GM18517 (cell line): Measurements from ENCODE around the gene EXOC2.
"Not testable (repeated sequence)": the region's sequence is repeated elsewhere in the genome, so short reads cannot be mapped to it uniquely, and the experiment has no call there.

ENCODE experiments used
- ATAC-seq: cut with Tn5 transposase; IDR thresholded peaks from one replicate; pipeline ENCODE4 v1.9.1; 2021; ENCODE audit warnings: mild to moderate bottlenecking, moderate library complexity; ENCODE audit not compliant: unreplicated experiment

Gene EXOC2

DNA sequence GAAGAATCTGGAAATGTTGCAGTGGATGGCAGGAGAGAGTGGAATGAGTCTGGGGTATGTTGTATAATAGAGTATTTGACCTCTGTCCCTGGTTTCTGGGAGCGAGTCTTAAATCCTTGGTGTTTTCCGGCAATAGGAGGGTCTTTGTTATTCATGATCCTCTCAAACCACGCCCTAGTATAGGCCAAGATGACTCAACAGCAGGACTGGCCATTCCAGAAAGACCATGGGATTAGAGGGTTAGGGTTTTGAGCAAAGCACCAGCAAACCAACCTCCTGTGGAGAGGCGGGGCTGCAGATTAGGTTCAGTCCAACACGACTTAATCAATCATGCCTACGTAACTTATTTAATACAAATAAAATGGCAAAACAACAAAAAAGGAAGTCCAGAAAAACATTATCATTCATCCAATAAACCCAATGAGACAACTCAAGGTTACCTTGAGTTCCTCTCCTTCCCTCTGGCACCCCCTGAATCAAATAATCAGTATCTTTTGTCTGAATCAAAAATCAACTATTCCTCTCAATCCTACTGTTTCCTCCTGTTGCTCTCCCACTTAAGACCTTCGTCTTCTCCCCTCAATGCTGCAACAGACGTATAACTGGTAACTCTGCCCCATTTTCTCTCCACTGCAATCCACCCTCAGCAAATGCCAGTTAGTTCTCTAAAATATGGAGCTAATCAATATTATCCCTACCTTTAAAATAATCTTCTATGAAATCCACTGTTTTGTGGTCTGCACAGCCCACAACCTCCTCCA lies 51.5 kb downstream of the EXOC2 start:
- ATAC-seq: no peak

DNA sequence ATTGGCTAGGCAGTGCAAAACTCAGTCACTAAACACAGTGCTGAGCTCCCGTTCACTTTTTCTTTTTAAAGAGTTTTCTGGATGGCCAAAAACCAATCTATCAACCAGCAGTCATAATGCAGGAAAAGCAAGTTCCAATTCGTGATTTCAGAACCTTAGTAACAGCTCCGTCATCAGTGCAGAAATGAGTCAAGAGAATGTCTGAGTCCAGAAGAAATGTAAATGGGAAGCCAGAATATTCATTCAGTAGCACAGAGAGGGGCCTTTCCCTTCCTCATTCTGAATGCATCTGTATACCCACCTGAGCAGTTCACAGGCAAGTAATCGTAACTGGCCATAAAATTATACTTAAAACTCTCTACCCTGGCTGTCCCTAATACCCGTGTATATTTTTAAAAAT lies 56.5 kb downstream of the EXOC2 start:
- no peak for ATAC-seq

DNA sequence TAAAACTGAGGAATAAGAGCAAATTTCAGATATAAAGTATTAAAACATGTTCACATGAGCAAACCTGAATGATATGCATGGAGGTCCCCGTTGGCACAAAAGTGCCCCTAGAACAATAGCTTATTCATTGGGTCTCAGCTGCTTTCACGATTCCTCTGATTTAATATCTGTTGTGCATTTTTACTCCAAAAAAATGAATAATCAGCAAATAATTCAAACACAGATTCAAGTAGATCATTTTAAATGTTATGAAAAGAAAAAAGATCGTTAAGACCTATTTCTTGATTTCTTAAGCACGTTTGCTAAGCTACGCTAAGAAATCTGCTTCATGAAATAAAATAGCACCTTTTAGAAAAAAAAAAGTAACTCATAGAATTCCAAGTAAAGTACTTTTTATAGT lies 57.7 kb downstream of the EXOC2 start:
- ATAC-seq: no peak

DNA sequence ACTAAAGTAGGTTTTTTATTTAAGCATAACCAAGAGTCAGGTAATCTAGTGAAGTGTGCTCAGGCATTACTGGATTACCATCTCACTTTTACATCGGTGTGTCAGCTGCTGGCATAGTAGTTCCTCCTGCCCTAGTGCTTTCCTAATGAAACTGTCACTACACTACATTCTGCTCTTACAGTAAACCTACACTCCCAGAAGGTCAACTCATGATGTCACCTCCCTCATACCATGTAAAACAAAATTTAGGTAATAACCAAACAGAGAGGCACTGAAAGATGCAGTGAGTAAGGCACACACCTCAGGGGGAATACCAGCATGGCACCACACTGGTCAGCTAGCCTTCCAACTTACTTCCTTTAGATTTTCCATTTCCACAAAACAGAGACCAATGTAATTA lies 59.3 kb downstream of the EXOC2 start:
- no peak for ATAC-seq

DNA sequence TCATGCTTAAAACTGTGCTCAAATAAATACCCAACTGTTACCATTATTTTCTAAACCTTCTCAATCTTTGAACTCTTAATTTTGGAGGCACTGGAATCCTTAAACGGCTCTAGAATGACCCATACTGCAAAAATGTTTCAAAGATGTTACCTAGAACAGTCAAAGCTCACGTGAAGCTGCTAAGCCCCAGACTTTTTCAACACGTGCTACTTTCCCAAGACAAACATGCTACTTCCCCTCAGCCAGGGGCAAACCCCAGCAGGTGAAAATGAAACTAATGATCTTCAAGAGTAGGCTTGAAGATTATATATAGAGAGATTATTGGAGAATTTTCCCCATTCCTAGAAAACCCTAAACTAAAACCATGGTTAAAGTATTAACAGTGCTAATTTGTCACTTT lies 64.2 kb downstream of the EXOC2 start:
- no peak for ATAC-seq

DNA sequence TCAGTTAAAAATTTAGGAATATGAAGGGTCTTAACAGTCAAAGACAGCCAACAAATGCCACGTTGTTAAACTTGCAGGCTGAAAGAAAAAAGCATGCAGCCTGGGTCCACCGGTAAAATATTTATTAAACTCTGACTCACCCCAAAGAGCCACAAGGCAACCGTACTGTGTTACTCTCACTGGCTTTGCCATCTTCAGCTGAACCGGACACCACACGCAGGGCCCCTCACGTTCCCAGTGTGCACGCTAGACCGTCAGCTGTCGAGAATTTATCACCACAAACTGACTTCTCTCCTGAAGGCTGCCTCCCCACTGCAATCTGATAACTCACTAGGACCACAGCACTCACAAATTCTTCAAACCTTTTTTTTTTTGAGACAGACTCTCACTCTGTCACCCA lies 66.7 kb downstream of the EXOC2 start:
- no peak for ATAC-seq

DNA sequence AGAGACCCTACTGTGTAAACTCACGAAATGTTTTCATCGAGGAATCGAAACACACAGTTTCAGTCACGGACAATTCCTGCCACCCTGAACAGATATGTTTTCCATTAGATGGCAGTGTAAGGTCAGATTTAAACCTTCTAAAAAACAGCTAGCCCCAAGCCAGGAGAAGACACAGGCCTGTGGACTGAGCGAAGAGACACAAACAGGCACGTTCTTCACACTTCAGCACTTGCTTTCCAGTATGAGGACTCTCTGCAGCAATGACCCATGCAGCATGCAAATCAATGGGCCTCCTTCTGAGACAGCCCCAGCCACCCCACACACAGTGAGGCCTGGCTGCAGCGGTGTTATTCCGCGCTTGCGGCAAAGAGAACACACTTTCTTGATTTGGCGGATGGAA lies 68.0 kb downstream of the EXOC2 start:
- no peak for ATAC-seq

DNA sequence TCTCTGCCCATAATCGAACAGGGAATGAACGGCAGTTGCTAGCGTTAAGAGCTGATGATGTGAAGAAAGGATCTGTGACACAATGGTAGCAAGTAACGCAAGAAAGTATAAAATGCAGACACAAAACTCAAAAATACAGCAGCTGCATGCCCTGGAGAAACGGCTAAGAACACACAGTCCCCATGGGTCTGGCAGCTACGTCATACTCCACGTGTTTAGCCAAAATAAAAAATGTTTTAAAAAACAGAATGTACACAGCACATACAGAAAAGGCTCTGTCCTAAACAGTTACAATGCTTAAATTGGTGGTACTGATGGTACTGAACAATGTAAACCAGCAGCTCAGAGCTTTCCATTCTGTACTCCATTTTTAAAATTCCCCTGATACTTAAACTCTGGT lies 70.5 kb downstream of the EXOC2 start:
- no peak for ATAC-seq

DNA sequence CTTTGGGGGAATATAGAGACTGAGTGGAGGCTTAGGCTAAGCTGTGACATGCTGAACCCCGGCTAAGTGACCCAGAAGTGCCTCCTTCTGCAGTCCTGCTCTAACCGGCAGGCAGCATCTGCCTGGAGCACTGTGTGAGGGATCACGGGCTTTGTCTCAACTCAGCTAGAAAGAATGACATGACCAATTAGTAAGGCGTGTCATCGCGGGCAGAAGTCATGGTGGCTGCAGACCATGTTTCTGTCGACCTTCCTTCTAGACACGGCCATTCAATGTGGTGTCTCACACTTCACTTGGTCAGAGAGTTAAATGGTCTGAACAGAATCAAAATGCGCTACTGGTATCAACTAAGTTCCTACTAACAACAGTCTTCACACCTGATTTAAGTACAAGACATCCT lies 71.0 kb downstream of the EXOC2 start:
- no peak for ATAC-seq

DNA sequence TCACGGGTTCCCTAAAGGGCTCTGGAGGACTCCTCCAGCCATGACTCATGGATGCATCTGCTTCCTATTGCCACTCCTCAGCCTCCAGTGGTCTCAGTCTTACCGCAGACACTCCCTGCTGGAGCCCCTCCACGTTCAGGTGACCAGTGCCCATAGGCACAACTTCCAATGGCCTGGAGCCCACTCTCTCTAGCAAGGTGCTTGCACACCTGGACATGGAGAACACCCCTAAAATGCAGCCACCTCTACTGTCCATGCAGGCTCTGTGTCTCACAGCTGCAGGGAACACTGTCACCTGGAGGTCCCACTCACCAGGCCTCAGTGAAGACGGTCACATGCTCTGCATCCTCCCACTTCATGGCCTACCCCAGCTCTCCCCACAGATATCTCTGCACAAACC lies 72.0 kb downstream of the EXOC2 start:
- no peak for ATAC-seq

DNA sequence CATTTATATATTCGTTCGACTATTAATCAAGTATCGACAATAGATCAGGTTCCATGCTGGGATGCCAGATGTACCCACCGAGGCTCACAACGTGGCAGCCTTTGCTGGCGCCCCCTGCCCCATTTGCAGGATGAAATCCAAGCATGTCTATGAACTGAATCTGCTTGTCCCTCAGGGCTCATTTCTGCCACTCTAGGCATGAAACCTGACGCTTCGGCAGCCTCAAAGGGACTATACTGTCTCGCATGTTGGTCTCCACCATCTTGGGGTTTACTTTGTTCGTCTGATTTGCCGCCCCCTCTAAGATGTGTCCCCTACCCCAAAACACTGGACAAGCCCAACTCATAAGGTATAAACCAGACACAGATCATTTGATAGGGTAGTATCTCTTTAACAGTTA lies 72.8 kb downstream of the EXOC2 start:
- no peak for ATAC-seq

DNA sequence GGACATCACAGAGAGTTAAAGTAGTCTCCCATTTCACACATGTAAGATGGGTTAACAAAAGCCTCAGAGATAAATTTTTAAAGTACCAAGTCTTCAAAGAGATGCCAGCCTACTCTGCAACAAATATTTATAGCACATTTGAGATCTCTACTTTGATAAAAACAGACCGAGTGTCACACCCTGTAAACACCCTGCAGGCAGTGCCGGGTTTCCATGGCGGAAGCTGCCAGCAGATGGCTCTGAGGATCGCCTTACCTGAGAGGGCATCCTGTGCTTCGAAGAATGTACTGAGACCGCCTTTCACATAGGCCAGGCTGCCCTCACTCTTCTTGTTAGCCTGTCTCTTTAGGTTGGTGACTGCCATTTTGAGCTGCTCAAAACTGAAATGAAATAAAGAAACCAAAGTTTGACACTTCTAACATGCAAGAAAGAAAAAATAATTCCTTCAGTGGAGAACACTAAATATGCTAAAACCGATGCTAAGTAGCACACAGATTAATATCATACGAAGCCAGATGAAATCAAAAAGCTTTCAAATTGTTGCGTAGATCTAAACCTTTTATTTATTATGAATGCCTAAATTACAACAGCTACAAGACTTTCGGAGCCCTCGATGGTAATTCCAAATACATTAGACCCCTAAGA lies 75.4 kb downstream of the EXOC2 start:
- ATAC-seq: no peak

DNA sequence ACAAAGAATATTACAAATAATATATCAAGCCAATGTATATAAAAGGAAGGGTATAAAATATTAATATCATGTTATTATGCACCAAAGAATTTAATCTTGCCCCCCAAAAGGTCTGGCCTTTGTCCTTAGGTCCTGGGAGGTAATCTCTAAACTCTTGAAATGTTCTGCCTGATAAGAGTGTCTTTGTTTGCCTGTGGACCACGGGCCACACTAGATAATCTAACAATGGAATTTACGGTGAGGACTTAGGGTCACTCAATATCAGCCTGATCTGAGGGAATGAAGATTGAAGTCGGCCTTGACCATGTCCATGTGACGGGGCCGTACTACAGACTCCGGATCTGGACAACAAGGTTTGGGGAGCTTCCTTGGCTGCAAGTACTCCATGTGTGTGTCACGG lies 79.0 kb downstream of the EXOC2 start:
- no peak for ATAC-seq

DNA sequence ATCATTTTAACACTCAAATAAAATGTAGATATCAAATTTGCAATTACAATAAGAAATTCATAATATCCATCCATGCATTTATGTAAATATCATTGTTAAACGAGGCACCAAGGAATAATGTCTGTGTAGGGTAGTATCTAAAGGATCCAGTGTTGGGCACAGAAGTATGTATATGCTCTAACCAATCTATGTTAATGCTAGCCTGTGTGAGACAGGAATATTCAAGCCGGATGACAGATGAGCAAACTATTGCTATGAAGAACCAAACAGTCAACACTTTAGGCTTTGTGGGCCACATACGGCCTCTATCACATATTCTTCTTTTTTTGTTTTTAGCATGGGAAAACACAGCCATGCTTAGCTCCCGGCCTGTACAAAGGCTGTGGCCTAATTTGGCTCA lies 81.0 kb downstream of the EXOC2 start:
- ATAC-seq: no peak

DNA sequence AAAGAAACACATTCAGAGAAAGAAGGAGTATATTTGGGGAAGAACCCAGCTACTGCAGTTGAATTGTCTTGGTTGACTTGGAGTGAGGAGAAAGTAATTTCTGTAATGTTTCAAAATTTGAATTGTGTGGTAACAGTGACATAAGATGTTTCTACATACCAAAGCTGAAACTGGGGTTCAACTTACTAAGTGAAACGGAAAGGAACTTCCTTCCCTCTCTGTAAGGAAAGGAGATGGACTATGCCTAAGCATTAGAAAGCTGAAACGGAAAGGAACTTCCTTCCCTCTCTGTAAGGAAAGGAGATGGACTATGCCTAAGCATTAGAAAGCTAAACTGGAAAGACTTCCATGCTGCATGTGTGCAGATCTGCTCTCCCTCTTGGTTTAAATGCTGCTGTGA lies 82.1 kb downstream of the EXOC2 start:
- no peak for ATAC-seq

DNA sequence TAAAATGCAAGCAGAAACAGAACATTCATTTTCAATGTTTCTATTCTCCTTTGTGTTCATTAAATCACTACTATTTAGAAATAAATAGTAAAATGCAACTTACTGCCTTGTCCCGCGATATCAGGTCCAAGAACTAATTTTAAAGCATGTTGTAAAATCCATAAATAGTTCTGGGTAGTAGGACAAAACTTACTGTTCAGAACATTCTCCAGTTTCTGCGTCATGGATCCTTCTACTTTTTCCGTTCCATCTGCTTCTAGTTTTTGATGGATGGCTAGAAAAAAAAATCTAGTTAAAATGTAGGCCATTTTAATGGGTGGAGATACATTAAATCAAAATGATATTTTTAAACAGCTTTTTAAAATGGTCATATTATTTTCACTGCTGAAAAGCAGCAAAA lies 83.0 kb downstream of the EXOC2 start:
- no peak for ATAC-seq

DNA sequence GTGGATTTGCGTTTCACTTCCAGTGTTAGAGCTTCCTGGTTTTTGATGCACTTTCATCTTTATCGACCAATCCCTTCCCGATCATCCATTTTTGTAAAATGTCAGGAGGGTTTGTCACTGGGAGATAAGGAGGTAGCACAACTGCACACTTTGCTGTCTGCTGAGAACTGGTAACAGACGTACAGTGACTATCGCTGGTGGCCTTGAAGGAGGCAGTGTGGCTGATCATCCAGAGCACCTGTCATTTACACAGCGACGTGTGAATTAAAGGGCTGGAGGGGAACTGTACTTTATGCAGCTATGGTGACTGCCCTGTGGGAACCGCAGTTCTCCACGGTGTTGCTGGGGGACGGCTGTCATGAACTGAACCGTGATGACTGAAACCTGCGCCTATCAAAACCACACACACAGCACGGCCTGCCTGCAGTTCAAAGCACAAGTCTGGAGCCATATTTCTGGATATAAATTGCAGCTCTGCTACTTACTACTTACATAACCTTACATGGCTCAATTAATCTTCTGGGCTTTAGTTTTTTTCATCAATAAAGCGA lies 86.0 kb downstream of the EXOC2 start:
- no peak for ATAC-seq

DNA sequence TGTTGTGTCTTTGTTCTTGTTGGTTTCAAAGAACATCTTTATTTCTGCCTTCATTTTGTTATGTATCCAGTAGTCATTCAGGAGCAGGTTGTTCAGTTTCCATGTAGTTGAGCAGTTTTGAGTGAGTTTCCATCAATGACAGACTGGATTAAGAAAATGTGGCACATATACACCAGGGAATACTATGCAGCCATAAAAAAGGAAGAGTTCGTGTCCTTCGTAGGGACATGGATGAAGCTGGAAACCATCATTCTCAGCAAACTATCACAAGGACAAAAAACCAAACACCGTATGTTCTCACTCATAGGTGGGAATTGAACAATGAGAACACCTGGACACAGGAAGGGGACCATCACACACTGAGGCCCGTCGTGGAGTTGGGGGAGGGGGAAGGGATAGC lies 87.0 kb downstream of the EXOC2 start:
- ATAC-seq: not testable (repeated sequence)

DNA sequence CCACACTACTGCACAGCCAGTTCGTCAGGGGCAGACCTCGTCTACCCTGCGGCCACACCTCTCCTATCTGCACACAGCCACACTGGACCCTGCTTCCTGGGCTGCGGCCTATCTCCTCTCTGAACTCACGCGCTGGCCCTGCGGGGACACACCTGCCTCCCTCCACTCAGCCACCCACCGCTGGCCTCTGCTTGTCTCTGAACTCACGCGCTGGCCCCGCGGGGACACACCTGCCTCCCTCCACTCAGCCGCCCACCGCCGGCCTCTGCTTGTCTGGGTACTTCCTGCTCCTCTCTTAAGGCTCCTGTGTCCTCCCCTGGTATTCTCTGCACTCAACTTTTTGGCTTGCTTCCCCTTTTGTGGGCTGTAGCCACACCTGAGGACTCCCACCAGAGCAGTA lies 88.4 kb downstream of the EXOC2 start:
- no peak for ATAC-seq

DNA sequence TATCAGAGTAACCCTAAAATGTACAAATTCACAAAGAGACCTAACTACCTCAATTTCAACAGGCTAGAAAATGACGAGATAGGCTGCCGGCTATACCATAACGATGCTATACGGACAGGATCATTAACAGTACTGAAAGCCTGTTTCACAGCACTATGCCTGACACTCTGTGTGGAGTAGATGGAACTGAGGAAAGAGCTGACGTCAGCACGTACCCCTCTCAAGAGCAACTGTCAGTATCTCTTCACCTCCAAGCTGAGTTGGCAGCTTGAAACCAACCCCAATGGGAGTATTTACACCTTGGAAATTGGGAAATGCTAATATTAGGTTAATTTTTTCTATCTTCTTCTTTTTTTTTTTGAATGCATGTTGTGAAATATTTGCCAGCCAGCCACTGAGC lies 89.7 kb downstream of the EXOC2 start:
- no peak for ATAC-seq

DNA sequence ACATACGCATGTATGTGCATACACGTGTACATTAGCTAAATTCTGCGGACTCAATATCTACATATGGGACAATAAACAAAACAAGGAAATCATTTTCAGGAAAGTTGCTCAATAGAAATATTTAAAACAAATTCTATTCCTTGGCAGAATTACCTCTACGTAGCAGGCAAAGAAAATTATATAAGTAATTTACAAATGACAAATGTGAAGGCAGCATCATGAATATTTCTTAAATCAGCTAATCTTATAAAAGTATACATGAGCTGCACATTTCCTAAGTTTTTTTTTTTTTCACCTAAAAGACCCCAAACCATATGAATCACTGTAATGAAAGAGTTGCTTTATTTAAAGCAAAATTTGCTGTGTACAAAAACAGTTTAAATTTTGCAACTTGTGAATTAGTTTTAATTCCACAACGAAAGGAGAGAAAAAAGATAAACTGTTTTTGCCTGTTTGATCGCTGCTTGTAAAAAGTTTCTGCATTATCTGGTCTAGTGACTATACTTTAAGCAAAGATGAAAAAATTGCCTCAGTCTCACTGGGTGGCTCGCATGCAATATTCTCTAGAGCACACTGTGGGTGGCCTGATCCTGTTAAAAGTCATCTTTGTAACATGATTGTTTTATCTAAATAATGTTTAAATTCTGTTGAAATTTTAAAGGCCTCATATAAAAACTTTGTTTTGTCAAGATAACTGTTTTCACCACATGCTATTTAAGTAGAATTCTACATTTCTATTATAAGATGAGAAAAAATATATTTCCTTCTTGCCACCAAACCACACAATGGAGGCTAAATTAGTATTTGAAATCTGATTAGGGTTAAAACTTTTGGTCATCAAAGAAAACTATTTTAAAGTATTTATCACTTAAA lies 93.1 kb downstream of the EXOC2 start:
- ATAC-seq: no peak

DNA sequence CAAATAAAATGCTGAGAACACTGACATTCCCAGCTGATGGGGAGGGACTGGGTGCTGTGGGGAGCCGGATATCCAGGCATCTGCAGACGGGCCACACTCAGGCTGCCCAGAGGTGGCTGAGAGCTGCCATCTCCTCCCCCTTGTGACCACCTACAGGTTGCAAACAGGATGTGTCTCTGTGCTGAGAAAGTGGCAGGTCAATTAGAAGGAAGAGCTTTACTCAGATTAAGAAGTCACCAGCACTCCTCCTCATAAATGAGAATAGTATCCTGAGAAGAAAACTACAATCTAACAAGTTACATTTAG lies 99.1 kb downstream of the EXOC2 start:
- no peak for ATAC-seq
